Measurements from ENCODE around the gene CCL22.
"Not testable (repeated sequence)": the region's sequence is repeated elsewhere in the genome, so short reads cannot be mapped to it uniquely, and the experiment has no call there.

The CCL22 gene, protein sequence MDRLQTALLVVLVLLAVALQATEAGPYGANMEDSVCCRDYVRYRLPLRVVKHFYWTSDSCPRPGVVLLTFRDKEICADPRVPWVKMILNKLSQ

DNA sequence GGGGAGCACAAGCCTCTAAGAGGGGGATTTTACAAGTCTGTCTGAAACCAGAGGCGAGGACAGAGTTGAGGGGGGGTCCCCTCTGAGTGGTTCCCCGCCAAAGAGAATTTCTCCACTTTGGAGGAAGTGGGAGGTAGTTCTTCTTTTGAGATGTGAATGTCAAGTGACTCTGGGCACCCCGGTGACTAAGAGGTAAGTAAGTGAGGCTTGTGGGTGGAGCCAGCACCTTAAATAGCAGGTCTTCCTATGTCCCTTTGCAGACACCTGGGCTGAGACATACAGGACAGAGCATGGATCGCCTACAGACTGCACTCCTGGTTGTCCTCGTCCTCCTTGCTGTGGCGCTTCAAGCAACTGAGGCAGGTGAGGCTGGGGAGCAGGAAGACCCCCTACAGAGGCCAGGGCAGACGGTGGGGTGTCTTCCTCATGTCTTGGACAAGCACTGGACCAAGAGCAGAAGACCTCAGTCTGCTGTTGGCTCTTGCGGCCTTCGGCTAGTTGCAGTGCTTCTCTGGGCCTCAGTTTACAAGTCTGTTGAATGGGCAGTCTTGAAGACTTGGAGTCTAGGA lies at the start of gene CCL22:
Gene CCL22, plus strand, starts transcription at position 257 of the 569 bp plus-strand sequence. Its CDS starts 34 bp downstream, at position 291.
- no peak for DNase-seq

DNA sequence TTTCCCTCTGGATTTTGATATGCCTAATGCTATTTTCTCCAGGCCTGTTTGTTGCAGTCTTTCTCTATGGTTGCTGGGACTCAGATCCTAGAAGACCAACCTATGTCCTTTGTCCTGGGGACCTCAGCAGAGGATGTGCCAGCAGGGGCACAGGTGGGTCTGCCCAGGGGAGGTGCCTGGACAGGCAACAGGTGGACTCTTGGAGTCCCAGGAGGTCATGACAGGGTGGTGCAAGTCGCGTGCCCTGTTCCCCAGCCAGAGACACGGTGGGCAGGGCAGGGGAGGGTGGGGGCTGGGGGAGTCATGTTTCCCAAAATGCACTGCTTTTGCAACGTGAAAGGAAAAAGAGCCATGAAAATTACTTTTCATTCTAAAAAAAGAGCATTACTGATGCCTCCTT lies 47.8 kb upstream of the CCL22 start:
- DNase-seq: no peak

DNA sequence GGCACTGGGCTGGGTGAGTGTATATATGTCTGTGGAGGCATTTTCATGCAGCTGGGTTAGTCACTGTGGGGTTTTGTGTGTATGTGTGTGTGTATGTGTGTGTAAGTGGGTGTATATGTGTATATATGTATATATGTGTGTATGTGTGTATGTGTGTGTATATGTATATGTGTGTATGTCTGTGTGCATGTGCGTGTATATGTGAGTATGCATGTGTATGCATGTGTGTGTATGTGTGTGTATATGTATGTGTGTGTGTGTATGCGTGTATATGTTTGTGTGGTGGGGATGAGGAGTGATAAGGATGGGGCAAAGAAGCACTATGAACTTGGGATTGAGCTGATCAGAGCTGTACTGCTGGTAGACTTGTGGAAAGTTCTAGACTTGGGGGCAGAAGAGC lies 45.1 kb upstream of the CCL22 start:
- DNase-seq: no peak

DNA sequence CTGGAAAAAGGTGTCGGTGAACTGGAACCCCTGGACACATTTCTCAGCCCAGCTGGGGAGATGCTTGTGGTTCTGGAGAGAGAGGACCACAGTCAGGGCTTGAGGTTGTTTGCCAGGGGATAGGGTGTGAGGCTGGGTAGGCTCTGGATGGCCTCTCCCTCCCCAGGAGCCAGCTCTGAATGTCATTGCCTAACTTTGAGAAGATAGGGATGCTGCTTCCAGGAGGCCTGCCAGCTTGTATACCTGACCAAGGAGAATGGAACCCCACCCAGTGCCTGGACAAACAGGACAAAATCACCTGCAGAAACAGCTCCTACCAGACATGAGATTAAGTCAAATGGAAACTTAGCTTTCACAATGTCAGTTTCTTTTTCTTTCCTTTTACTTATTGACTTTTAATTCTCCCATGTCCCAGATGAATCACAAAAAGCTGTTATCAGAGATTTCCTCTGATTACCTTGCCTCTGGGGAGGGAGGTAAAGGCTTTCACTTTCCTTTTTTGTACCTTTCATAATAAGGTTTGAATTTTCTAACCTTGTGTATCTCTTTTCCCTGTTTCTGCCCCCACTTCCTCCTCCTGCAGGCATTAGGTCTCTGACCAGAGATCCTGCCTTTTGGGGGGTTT lies 44.3 kb upstream of the CCL22 start:
- DNase-seq: no peak

DNA sequence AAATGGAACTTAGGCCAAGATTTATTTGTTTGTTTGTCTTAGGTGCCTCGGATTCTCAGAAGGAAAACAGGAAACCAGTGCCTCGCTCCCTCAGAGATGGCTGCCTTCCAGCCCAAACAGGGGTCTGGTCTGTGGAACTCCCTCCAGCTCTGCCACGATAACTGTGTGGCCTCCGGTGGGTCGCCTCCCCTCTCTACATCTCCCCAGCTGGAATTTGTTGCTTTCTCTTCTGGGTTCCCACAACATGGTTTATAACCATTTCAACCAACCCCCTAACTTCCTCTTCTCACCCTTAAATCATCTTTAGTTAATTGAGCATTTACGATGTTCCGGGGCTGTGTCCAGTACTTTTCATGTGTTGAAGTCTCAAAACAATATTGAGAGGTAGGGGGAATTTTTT lies 43.2 kb upstream of the CCL22 start:
- DNase-seq: no peak

DNA sequence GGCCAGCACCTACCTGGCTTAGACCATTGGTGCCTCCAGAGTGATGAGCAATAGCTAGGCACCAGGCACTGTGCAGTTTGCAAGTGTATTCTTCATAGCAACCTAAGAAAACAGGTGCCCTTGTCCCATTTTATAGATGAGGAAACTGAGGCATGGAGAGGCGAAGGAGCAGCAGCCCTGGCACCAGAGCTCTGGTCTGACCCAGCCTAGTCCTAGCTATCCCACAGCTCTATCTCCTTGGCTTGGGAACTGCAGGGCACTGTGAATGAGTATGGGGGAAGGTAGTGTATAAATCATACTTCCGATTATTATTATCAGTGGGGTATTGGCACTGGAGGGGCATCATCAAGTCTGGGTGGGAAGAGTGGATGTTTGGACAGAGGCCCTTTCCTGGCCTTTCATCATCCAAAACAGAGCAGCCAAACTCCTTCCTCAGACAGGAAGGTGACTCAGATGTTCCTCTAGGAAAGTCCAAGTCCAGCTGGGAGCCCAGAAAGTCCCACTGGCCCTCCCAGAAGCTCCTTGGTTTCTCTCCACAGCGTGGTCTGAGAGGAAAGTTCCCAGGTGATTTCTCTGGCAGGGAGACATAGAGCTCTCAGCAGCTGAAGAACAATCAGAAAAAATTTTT lies 42.1 kb upstream of the CCL22 start:
- DNase-seq: no peak

DNA sequence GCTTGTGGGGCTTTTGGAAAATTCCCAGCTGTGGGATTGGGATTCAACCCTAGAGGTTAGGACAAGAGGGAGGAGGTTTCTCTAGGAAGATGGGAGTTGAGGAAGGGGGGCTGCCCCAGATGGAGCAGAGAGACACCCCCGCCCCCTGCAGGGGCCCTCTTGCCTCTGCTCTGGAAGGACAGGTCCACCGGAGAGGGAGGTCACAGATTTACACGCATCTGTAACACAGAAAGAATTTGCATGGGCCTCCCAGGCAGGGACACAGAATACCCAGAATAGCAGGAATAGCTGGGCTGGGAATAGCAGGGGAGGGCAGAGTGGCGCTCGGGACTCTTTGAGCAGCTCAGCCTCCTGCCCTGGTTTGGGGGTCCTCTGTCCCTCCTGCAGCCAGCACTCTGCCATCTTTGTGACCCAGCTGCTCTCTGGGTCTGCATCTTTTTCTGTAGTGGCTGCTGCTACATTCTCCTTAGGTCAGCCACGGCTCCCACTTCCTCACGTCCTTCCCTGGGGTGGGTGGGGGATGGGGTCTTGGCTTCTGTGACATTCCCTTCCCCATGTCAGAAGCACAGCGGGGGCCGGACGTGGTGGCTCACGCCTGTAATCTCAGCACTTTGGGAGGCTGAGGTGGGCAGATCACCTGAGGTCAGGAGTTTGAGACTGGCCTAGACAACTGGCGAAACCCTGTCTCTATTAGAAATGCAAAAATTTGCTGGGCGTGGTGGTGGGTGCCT lies 40.2 kb upstream of the CCL22 start:
- DNase-seq: no peak

DNA sequence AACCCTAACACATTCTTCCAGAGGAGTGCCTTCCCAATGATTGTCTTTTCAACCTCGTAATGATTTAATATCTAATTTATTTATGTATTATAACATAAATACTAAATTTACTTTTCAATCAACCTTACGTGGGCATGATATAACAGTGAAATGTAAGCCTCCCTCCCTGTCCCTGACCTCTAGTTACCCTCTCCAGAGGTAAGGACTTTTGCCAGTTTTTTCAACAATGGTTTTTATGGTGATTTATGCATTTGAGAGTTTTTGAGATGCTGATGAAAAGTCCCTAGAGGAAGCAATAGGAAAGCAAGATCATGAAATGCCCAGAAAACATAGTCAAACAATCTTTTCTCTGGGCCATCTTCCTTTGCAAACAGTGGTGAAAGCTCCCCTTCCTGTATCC lies 38.9 kb upstream of the CCL22 start:
- no peak for DNase-seq

DNA sequence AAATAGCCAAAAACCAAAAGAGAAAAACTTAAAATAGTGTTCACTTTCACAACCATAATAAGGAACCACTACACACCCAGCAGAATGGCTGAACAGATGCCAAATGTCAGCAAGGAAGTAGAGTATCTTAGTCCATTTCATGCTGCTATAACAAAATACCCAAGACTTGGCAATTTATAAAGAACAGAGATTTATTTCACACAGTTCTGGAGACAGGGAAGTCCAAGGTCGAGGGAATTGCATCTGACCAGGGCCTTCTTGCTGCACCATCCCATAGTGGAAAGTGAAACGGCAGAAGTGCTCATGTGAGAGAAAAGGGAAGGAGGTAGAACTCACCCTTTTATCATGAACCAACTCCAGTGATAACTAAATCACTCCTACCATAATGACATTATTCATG lies 33.8 kb upstream of the CCL22 start:
- DNase-seq: no peak

DNA sequence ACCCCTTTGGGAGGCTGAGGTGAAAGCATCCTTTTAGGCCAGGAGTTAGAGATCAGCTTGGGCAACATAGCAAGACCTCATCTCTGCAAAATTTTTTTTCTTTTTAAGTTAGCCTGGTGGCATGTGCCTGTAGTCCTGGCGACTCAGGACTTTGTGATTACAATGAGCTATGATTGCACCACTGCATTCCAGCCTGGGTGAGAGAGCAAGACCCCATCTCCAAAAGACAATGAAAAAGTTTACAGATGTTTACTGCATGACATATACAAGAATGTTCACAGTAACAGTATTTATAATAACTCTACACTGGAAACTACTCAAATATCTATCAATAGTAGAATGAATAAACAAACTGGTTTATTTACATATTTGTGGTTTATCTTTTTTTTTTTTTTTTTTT lies 33.1 kb upstream of the CCL22 start:
- DNase-seq: no peak

DNA sequence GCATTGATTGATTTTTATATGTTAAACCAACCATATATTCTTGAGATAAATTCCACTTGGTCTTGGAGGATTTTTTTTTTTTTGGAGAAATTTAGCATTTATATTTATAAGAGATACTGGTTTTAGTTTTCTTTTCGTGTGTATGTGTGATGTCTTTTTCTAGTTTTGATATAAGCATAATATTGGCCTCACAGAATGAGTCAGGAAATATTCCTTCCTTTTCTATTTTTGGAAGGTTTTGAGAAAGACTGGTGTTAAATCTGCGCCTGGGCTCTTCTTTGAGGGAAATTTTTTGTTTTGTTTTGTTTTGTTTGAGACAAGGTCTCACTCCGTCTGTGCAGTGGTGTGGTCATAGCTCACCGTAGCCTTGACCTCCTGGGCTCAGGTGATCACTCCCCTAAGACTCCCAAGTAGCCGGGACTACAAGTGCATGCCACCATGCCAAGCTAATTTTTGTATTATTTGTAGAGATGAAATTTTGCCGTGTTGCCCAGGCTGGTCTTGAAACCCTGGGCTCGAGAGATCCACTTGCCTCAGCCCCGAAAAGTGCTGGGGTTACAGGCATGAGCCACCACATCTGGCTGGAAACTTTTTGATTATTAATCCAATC lies 28.8 kb upstream of the CCL22 start:
- DNase-seq: no peak

DNA sequence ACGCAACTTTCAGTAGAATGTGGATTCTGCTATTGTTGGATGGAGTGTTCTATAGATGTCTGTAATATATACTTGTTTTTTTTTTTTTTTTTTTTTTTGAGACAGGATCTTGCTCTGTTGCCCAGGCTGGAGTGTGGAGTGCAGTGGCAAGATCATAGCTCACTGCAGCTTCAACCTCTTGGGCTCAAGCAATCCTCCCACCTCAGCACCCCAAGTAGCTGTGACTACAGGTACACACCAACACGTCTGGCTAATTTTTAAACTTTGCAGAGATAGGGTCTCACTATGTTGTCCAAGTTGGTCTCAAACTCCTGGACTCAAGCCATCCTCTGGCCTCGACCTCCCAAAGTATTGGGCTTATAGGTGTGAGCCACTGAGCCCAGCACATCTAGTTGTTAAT lies 27.2 kb upstream of the CCL22 start:
- DNase-seq: no peak

DNA sequence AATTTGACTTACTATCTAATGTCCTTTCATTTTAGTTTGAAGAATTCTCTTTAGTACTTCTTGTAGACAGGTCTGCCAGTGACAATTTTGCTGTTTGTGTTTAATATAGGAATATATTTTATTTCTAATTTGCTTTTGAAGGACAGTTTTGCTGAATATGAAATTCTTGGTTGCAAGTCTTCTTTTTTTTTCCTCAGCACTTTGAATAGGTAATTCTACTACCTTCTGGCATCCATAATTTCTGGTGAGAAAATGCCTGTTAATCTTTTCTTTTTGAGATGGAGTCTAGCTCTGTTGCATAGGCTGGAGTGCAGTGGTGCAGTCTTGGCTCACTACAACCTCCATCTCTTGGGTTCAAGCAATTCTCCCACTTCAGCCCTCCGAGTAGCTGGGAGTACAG lies 25.2 kb upstream of the CCL22 start:
- no peak for DNase-seq

DNA sequence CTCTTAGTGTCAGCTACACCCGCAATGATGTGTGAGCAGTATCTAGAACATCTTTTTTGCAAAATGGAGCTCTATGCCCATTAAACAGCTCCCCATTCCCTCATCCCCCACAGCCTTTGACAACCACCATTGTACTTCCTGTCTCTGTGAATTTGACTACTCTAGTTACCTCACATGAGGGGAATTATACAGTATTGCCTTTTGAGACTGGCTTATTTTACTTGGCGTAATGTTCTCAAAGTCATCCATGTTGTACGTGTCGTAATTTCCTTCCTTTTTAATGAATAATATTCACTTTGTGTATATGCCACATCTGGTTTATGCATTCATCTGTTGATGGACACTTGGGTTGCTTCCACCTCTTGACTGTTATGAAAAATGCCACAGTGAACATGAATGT lies 23.2 kb upstream of the CCL22 start:
- no peak for DNase-seq

DNA sequence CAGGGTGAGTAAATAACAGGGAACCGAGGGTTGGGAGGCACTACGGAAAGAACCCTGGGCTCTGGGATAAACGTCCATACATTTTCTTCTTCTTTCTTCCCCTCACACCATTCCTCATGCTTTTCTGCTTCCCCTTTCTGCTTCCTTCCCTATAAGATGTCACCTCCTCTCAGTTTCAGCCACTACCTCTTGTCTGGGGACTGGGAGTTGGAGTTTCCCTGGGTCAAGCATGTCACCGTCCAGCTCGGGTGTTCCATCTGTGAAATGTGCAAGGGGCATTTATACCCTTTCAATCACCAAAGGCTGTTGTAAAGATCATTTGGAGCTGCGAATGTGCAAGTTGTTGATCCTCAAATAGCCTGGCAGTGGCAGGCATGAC lies 17.5 kb upstream of the CCL22 start:
- no peak for DNase-seq

DNA sequence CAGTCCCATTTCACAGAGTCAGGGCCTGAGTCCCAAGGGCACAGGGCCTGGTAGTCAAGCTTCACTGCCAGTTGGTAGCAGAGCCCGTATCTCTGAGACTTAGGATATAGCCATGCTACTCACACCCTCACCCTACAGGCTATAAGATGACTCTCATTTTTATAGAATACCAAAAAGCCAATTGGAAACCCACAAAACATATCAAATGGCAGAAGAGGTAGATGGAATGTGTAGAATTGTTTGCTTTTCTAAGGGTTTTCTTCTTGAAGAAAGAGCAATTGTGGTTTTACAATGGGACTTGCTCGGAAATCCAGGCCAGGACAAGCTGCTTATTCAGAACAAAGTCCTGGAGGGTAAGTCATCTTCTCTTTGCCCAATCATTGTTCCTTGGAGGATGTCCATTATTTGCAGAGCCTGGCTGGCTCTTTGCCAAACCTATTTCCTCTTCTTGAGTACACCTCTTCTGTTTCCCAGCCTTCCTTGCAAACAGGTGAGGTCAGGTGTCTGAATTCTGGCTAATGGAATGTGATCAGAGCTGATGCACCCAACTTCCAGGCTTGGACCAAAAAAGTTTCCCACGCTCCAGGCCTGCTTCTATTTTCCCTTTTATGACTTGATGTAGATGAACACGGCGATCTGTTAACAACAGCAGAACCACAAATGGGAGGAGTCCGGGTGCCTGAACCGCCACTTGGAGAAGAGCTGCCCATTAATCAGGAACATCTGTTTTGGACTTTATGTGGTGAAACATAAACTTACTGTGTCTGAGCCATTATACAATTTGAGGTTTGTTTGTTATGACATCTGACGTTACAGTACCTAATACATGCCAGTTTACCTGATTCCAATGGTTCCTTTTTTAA lies 16.9 kb upstream of the CCL22 start:
- DNase-seq: no peak

DNA sequence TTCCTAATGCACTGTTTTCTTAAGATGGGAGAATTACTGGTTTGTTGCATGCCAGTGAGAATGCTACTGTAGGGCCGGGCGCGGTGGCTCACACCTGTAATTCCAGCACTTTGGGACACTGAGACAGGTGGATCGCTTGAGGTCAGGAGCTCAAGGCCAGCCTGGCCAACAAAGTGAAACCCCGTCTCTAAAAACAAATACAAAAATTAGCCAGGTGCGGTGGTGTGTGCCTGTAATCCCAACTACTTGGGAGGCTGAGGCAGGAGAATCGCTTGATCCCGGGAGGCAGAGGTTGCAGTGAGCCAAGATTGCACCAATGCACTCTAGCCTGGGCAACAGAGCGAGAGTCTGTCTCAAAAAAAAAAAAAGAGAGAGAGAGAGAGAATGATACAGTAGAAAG lies 16.0 kb upstream of the CCL22 start:
- not testable (repeated sequence) for DNase-seq

DNA sequence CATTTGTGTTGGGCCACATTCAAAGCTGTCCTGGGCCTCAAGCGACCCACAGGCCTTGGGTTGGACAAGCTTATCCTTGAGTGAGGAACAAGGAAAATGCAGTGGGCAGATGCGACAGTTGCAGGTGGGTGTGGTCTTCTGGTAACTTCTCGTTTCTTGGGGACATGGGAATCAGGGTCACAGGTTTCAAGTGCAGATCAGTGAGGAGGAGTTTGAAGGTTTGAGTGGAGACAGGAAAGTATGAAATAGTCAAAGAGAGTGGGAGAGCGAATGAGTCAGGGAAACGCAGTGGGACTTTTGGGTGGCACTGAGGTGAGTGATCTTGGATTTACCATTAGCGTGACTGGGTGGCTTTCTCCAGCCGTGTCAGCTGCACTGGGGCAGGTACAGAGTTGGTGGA lies 15.4 kb upstream of the CCL22 start:
- DNase-seq: no peak

DNA sequence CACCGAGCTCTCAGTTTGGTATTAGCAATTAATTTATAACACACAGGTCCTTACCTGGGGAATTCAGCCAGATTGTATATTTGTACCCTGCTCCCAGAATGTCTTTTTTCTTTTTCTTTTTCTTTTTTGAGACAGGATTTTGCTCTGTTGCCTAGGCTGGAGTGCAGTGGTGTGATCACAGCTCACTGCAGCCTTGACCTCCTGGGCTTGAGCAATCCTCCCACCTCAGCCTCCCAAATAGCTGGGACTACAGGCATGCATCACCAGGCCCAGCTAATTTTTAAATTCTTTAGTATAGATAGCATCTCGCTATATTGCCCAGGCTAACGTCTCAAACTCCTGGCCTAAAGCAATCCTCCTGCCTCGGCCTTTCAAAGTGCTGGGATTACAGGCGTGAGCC lies 14.5 kb upstream of the CCL22 start:
- DNase-seq: not testable (repeated sequence)

DNA sequence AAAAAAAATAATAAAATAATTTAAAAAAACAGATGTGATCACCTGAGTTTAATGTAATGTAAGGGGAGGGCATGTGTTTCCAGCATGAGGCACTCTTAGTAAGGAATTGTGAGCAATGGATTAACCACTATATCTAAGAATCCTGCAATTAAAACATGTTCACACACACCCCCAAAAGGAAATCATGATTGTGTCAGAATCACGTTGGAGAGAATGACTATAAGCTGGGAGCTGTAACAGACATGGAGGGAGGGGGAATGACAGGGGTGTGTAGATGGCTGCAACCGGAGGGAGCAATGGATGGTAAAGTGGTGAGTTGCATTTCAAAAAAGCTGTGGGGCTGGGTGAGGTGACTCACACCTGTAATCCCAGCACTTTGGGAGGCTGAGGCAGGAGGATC lies 13.6 kb upstream of the CCL22 start:
- no peak for DNase-seq

DNA sequence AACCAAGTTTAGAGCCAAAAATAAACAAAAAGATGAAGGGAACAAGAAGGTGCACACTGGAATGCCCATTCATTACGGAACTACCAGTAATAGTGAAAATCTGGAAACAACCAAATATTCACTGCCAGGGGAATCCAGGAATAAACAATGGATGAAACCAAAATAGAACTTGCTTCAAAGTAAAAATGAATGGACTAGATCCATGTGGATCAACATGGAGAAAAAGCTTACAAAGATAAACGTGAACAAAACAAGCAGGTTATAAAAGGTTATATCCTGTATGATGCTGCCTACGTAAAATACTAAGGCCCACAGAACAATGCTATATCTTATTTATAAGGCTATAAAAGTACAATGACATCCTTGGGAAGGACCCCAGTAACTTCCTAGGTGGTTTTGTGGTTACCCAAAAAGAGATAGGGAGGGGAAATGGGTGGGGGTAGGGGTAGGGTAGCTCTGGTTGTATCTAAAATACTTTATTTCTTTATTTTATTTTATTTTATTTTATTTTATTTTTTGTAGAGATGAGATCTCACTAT lies 12.8 kb upstream of the CCL22 start:
- no peak for DNase-seq

DNA sequence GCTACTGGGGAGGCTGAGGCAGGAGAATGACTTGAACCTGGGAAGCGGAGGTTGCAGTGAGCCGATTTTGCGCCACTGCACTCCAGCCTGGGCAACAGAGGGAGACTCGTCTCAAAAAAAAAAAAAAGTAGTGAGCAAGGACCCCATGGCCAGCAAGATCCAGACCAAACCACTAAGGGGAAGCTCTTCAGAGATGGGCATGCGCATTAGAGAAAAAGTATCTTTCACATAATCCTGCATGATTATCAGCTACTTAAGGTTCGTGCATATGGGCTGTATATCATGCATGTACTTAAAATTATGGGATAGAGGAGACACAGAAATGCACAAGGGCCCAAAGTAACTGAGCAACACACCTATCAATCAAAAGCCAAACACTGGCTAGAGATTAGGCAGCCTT lies 10.7 kb upstream of the CCL22 start:
- DNase-seq: no peak
